OCI-LY3 (cell line): ENCODE results near the gene PDE4A.

ENCODE experiments used
- H2AFZ ChIP-seq: fragments of 200-600, 300-600 bp; shearing (Covaris generic); 2 replicates; pipeline ENCODE4 v1.6.0; 2014; ENCODE audit warnings: antibody characterized with exemption, low read depth, low read length
- H3K27ac ChIP-seq: fragments of 200-600, 300-600 bp; sonication (generic); 2 replicates; pipeline ENCODE4 v1.5.1; 2014; ENCODE audit warnings: mild to moderate bottlenecking, low read length, moderate library complexity, mixed read lengths
- H3K27me3 ChIP-seq: fragments of 200-600, 300-600 bp; sonication (generic); 2 replicates; pipeline ENCODE4 v1.6.1; 2014; ENCODE audit warnings: low read depth, low read length, mixed read lengths
- H3K36me3 ChIP-seq: fragments of 200-600, 300-600 bp; sonication (generic); replicated peaks from 2 replicates; pipeline ENCODE3; 2014; ENCODE audit warnings: low read depth, low read length, mixed read lengths
- H3K4me1 ChIP-seq: fragments of 300-600, 200-600 bp; sonication (generic); 2 replicates; pipeline ENCODE4 v1.6.1; 2014; ENCODE audit warnings: low read length, mixed read lengths
- H3K4me2 ChIP-seq: fragments of 200-600, 300-600 bp; sonication (generic); 2 replicates; pipeline ENCODE4 v1.6.1; 2014; ENCODE audit warnings: low read length, mixed read lengths
- H3K4me3 ChIP-seq: fragments of 300-600, 200-600 bp; sonication (generic); 2 replicates; pipeline ENCODE4 v1.5.1; 2014; ENCODE audit warnings: antibody characterized with exemption, mild to moderate bottlenecking, low read length, moderate library complexity
- H3K79me2 ChIP-seq: fragments of 300-600, 200-600 bp; shearing (Covaris generic); 2 replicates; pipeline ENCODE4 v1.6.1; 2014; ENCODE audit warnings: mild to moderate bottlenecking, low read length, mixed read lengths
- H3K9ac ChIP-seq: fragments of 300-600, 200-600 bp; shearing (Covaris generic); 2 replicates; pipeline ENCODE4 v1.6.0; 2014; ENCODE audit warnings: mild to moderate bottlenecking, low read length, moderate library complexity
- H3K9me3 ChIP-seq: fragments of 200-600, 300-600 bp; shearing (Covaris generic); 2 replicates; pipeline ENCODE4 v1.6.1; 2014; ENCODE audit warnings: low read length, mixed read lengths; ENCODE audit not compliant: insufficient read depth
- H4K20me1 ChIP-seq: fragments of 200-600, 300-600 bp; sonication (generic); 2 replicates; pipeline ENCODE4 v1.6.1; 2016; ENCODE audit warnings: low read length, mixed read lengths; ENCODE audit not compliant: insufficient read depth
- EZH2phosphoT487 ChIP-seq: fragments of 200-600 bp; shearing (Covaris generic); IDR thresholded peaks from 2 replicates; pipeline ENCODE4 v1.6.1; 2018; ENCODE audit warnings: antibody characterized with exemption, mixed run types, low read depth
- TF ChIP-seq, protein P1 (sequence below): fragments of 200-600, 300-600 bp; sonication (generic); IDR thresholded peaks from 2 replicates; pipeline ENCODE4 v1.5.1; 2014; ENCODE audit warnings: antibody characterized with exemption, low read length, low read depth

The PDE4A gene

DNA sequence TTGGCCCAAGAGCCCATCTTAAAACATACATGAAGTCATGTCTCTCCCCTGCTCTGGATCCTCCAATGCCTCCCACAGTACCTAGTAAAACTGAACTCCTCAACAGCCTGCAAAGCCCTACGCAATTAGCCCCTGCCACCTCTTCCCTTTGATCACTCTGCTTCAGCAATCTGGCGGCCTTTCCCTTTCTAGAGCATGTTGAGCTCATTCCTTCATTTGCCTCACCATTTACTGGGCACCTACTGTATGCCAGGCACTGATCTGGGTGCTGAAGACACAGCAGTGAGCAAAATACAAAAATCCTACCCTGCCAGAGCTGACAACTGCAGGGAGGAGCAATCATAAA, 79.9 kb downstream of the PDE4A start:
- H3K4me2 ChIP-seq, result no peak overlapping the region
- peaks cover 12% of the 10 kb centered on the region for H3K4me1 ChIP-seq
- H3K9ac ChIP-seq, result no peak overlapping the region
- TF ChIP-seq, protein P1, sequence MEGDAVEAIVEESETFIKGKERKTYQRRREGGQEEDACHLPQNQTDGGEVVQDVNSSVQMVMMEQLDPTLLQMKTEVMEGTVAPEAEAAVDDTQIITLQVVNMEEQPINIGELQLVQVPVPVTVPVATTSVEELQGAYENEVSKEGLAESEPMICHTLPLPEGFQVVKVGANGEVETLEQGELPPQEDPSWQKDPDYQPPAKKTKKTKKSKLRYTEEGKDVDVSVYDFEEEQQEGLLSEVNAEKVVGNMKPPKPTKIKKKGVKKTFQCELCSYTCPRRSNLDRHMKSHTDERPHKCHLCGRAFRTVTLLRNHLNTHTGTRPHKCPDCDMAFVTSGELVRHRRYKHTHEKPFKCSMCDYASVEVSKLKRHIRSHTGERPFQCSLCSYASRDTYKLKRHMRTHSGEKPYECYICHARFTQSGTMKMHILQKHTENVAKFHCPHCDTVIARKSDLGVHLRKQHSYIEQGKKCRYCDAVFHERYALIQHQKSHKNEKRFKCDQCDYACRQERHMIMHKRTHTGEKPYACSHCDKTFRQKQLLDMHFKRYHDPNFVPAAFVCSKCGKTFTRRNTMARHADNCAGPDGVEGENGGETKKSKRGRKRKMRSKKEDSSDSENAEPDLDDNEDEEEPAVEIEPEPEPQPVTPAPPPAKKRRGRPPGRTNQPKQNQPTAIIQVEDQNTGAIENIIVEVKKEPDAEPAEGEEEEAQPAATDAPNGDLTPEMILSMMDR, result no peak
- TF ChIP-seq EZH2phosphoT487, result no peak
- H3K4me3 ChIP-seq, result no peak overlapping the region
- H2AFZ ChIP-seq, result no peak overlapping the region
- no peaks in the 10 kb centered on the region for H3K9me3 ChIP-seq
- no peak overlapping the region for H3K27ac ChIP-seq
- peaks cover 35% of the 10 kb centered on the region for H3K36me3 ChIP-seq
- H3K27me3 ChIP-seq, result no peaks in the 10 kb centered on the region
- H3K79me2 ChIP-seq, result peaks cover 81% of the 10 kb centered on the region
- H4K20me1 ChIP-seq, result peaks cover 9% of the 10 kb centered on the region; the same call in 1 of the 2 replicates

DNA sequence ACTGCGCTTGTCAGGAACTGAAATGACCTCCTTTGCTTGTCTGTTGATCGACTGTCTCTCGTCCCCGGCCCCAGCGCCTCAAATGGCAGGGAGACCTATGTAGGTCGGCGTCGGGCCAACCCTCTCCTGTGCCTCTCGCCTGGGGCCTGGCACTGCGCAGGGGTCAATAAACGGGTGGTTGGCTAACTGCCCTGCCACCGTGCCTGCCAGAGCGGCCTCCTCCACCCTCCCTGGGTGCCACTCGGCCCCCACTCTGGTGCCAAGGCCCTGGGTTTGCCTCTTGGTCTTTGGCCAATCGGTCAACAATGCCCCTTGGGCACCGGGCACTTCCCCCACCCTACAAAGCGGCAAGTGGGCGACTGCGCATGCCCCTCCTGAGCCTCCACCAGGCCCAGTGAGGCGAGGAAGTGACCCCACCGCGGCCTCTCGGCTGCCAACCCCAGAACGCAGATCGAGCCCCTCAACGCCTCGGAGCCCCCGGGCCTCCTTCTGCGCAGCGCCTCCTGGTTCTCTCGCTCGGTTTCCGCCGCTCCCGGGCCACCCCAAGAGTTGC, 81.7 kb downstream of the PDE4A start:
- Histone ChIP-seq H3K9me3 (no peaks in the 10 kb centered on the region), H3K4me2 (peak overlapping the region; percentile 97), H3K9ac (peak overlapping the region; percentile 97), H3K27ac (peak overlapping the region; percentile 84), H3K4me3 (peak overlapping the region; percentile 85), H4K20me1 (peaks cover 9% of the 10 kb centered on the region; the same call in 1 of the 2 replicates), H3K4me1 (peaks cover 12% of the 10 kb centered on the region), H2AFZ (peak overlapping the region; percentile 63; the same call in 1 of the 2 replicates), H3K27me3 (no peaks in the 10 kb centered on the region), H3K79me2 (peaks cover 64% of the 10 kb centered on the region), H3K36me3 (peaks cover 28% of the 10 kb centered on the region)
- TF ChIP-seq, protein P1, result no peak
- no peak for TF ChIP-seq EZH2phosphoT487

DNA sequence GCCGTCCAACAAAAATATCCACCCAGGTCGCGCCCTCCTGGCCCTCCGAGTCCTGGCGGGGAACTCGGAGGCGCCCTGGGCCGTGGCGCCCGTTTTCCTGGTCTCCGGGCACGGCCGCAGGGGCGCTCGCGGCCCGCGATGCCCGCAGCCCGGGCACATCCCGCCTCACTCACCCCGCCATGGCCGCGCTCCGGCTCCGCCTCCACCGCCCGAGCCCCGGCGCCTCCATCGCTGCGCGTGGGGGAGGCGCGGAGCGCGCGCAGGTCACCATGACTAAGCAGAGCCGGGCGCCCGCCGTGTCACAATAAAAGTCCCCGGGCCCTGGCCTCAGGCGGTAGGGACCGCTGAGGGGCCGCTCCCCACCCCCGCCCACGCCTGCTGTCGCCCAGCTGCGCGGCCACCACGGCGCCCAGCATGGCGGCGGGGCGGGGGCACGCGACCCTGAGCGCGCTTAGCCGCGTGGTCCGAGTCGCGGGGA, 82.2 kb downstream of the PDE4A start:
- TF ChIP-seq EZH2phosphoT487, result no peak
- TF ChIP-seq, protein P1, result no peak
- Histone ChIP-seq H3K4me2 (peak overlapping the region; percentile 97), H3K79me2 (peaks cover 58% of the 10 kb centered on the region), H3K36me3 (peaks cover 23% of the 10 kb centered on the region), H3K27me3 (no peaks in the 10 kb centered on the region), H3K27ac (peak overlapping the region; percentile 84), H3K4me3 (peak overlapping the region; percentile 85), H3K9ac (peak overlapping the region; percentile 97), H4K20me1 (peaks cover 9% of the 10 kb centered on the region; the same call in 1 of the 2 replicates), H3K4me1 (peaks cover 12% of the 10 kb centered on the region), H3K9me3 (no peaks in the 10 kb centered on the region), H2AFZ (peak overlapping the region; percentile 74; the same call in 1 of the 2 replicates)

- Histone ChIP-seq H3K4me1 (peaks cover 12% of the 10 kb centered on the region), H3K79me2 (peaks cover 53% of the 10 kb centered on the region), H2AFZ (peak within 1 kb of the TSS; percentile 74), H4K20me1 (peaks cover 9% of the 10 kb centered on the region; the same call in 1 of the 2 replicates), H3K27me3 (no peaks in the 10 kb centered on the region), H3K4me3 (peak within 1 kb of the TSS; percentile 85), H3K9ac (peak within 1 kb of the TSS; percentile 97), H3K27ac (peak within 1 kb of the TSS; percentile 84), H3K36me3 (peaks cover 22% of the 10 kb centered on the region), H3K4me2 (peak within 1 kb of the TSS; percentile 97), H3K9me3 (no peaks in the 10 kb centered on the region)
- TF ChIP-seq EZH2phosphoT487, result no peak
- TF ChIP-seq, protein P1, result peak; percentile 8; the same call in 1 of the 2 replicates
Observed at GRCh38 chr19:10503002-10503789, 82.9 kb downstream of the PDE4A start, which contains the start of gene KEAP1. Gene KEAP1, minus strand, starts transcription at chr19:10503356. Its CDS starts 3,323 bp downstream, at chr19:10500033.
